H1 (cell line): Measurements from ENCODE around the gene GSTA3. TPM values are rescaled to one million over a fixed set of nuclear protein-coding genes. Genes with fewer than 3 reads are reported as not detected.

ENCODE experiments used
- CBX5 ChIP-seq: fragments of 300-800, 300-1000 bp; sonication (generic); IDR thresholded peaks from 2 replicates; pipeline ENCODE4 v1.7.1; 2016; ENCODE audit warnings: antibody characterized with exemption, low read length, low read depth
- POLR2AphosphoS5 ChIP-seq: IDR thresholded peaks from 2 replicates; pipeline ENCODE4 v1.6.1; 2011; ENCODE audit warnings: low read depth, low read length
- RBBP5 ChIP-seq: IDR thresholded peaks from 2 replicates; pipeline ENCODE4 v1.7.1; 2012; ENCODE audit warnings: low read depth, mild to moderate bottlenecking, inconsistent platforms, low read length, moderate library complexity, borderline replicate concordance
- SIX5 ChIP-seq: IDR thresholded peaks from 2 replicates; pipeline ENCODE4 v1.6.1; 2011; ENCODE audit warnings: mild to moderate bottlenecking, low read depth, low read length
- TAF1 ChIP-seq: IDR thresholded peaks from 2 replicates; pipeline ENCODE4 v1.6.1; 2011; ENCODE audit warnings: mild to moderate bottlenecking, low read depth, low read length
- TEAD4 ChIP-seq: IDR thresholded peaks from 2 replicates; pipeline ENCODE4 v1.6.1; 2012; ENCODE audit warnings: low read depth, low read length, inconsistent platforms, mixed read lengths
- polyA plus RNA-seq, 7 experiments: library from polyadenylated mRNA; depleted of rRNA in 3 of 7; stranded (reverse) in 5 of 7; unstranded in 2 of 7; fragments of >200 nt in 5 of 7; fragments of 200-250 nt in 2 of 7; gene quantifications; 1 replicate in 5 of 7; 2 replicates in 1 of 7; 4 replicates in 1 of 7; pipeline versions ENCODE4 v1.2.1 to v1.2.3, GENCODE V29; 2011 to 2013; ENCODE audit warnings: missing spikeins in 2 of 7, mixed read lengths in 2 of 7
- total RNA-seq: library from RNA; stranded (reverse); fragmentation: NEBNext Ultra II Directional; extraction: Animal tissue kit (Norgen Biotek cat#: 25700); gene quantifications from 2 replicates; pipeline ENCODE4 v1.2.1, GENCODE V29; 2021
- TF ChIP-seq, protein P1 (sequence below): fragments of 300-600 bp; sonication (generic); IDR thresholded peaks from 2 replicates; pipeline ENCODE4 v1.7.1; 2012; ENCODE audit warnings: low read length, moderate library complexity, mild to moderate bottlenecking, inconsistent platforms; ENCODE audit not compliant: insufficient replicate concordance
- TF ChIP-seq, protein P2 (sequence below), 3 experiments: IDR thresholded peaks; 1 replicate in 2 of 3; 2 replicates in 1 of 3; pipeline versions ENCODE4 v1.5.1 to v1.6.1; 2011; ENCODE audit warnings: low read length in 3 of 3, mild to moderate bottlenecking in 3 of 3, inconsistent platforms in 2 of 3, low read depth in 1 of 3, moderate library complexity in 1 of 3; ENCODE audit not compliant: insufficient read depth in 1 of 3; ENCODE audit errors: control extremely low read depth in 1 of 3

GSTA3 gene
- total and polyA plus RNA-seq, 2 of the 8 experiments (the other 6 are each of a cell fraction or from before 2014, with no cell fraction given): not detected

DNA sequence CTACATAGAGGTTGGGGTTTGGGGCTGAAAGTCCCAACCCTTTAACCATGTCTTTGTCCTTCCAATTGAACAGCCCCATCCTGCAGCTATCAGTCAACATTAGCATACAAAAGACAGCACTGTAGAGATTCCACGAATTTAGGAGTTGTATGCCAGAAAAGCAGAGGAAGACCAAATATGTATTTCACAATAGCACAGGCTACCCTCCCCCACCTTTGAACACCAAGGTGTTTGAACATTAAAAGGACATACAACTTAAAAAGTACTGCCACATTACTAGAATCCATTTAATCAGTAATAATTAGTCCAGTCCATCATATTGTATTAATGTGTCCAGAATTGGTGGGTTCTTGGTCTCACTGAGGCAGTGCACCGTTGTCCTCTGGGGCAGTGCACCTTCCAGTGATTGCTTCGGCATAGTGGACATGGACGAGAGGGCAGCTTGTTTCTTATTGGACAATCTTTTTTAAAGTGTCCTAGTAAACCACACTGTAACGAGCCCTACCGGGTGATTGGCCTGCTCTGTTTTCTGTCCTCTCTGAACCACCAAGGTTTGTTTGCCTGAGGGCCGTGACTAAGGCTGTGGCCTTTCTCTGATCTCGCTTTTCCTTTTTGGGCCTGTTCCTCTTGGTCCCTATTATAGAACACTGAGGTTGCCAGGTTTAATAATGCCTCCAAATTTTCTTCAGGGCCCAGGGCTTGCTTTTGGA lies 49.2 kb upstream of the GSTA3 start (continued):
- TF ChIP-seq, protein P1, sequence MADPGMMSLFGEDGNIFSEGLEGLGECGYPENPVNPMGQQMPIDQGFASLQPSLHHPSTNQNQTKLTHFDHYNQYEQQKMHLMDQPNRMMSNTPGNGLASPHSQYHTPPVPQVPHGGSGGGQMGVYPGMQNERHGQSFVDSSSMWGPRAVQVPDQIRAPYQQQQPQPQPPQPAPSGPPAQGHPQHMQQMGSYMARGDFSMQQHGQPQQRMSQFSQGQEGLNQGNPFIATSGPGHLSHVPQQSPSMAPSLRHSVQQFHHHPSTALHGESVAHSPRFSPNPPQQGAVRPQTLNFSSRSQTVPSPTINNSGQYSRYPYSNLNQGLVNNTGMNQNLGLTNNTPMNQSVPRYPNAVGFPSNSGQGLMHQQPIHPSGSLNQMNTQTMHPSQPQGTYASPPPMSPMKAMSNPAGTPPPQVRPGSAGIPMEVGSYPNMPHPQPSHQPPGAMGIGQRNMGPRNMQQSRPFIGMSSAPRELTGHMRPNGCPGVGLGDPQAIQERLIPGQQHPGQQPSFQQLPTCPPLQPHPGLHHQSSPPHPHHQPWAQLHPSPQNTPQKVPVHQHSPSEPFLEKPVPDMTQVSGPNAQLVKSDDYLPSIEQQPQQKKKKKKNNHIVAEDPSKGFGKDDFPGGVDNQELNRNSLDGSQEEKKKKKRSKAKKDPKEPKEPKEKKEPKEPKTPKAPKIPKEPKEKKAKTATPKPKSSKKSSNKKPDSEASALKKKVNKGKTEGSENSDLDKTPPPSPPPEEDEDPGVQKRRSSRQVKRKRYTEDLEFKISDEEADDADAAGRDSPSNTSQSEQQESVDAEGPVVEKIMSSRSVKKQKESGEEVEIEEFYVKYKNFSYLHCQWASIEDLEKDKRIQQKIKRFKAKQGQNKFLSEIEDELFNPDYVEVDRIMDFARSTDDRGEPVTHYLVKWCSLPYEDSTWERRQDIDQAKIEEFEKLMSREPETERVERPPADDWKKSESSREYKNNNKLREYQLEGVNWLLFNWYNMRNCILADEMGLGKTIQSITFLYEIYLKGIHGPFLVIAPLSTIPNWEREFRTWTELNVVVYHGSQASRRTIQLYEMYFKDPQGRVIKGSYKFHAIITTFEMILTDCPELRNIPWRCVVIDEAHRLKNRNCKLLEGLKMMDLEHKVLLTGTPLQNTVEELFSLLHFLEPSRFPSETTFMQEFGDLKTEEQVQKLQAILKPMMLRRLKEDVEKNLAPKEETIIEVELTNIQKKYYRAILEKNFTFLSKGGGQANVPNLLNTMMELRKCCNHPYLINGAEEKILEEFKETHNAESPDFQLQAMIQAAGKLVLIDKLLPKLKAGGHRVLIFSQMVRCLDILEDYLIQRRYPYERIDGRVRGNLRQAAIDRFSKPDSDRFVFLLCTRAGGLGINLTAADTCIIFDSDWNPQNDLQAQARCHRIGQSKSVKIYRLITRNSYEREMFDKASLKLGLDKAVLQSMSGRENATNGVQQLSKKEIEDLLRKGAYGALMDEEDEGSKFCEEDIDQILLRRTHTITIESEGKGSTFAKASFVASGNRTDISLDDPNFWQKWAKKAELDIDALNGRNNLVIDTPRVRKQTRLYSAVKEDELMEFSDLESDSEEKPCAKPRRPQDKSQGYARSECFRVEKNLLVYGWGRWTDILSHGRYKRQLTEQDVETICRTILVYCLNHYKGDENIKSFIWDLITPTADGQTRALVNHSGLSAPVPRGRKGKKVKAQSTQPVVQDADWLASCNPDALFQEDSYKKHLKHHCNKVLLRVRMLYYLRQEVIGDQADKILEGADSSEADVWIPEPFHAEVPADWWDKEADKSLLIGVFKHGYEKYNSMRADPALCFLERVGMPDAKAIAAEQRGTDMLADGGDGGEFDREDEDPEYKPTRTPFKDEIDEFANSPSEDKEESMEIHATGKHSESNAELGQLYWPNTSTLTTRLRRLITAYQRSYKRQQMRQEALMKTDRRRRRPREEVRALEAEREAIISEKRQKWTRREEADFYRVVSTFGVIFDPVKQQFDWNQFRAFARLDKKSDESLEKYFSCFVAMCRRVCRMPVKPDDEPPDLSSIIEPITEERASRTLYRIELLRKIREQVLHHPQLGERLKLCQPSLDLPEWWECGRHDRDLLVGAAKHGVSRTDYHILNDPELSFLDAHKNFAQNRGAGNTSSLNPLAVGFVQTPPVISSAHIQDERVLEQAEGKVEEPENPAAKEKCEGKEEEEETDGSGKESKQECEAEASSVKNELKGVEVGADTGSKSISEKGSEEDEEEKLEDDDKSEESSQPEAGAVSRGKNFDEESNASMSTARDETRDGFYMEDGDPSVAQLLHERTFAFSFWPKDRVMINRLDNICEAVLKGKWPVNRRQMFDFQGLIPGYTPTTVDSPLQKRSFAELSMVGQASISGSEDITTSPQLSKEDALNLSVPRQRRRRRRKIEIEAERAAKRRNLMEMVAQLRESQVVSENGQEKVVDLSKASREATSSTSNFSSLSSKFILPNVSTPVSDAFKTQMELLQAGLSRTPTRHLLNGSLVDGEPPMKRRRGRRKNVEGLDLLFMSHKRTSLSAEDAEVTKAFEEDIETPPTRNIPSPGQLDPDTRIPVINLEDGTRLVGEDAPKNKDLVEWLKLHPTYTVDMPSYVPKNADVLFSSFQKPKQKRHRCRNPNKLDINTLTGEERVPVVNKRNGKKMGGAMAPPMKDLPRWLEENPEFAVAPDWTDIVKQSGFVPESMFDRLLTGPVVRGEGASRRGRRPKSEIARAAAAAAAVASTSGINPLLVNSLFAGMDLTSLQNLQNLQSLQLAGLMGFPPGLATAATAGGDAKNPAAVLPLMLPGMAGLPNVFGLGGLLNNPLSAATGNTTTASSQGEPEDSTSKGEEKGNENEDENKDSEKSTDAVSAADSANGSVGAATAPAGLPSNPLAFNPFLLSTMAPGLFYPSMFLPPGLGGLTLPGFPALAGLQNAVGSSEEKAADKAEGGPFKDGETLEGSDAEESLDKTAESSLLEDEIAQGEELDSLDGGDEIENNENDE: no peak
- TF ChIP-seq SIX5 (no peak), TEAD4 (no peak), CBX5 (no peak), RBBP5 (no peak), TAF1 (no peak), POLR2AphosphoS5 (no peak)
- TF ChIP-seq, protein P2, sequence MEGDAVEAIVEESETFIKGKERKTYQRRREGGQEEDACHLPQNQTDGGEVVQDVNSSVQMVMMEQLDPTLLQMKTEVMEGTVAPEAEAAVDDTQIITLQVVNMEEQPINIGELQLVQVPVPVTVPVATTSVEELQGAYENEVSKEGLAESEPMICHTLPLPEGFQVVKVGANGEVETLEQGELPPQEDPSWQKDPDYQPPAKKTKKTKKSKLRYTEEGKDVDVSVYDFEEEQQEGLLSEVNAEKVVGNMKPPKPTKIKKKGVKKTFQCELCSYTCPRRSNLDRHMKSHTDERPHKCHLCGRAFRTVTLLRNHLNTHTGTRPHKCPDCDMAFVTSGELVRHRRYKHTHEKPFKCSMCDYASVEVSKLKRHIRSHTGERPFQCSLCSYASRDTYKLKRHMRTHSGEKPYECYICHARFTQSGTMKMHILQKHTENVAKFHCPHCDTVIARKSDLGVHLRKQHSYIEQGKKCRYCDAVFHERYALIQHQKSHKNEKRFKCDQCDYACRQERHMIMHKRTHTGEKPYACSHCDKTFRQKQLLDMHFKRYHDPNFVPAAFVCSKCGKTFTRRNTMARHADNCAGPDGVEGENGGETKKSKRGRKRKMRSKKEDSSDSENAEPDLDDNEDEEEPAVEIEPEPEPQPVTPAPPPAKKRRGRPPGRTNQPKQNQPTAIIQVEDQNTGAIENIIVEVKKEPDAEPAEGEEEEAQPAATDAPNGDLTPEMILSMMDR (IDR thresholded peaks at IDR 0.05; ENCODE audit: control extremely low read depth in 1 of 3, insufficient read depth in 1 of 3, low read depth in 1 of 3, low read length in 3 of 3): no peak
